Chondrocyte (in vitro differentiated cells): ENCODE measurements around the gene RNF181. TPM values are rescaled to one million over a fixed set of nuclear protein-coding genes. Genes with fewer than 3 reads are reported as not detected.

Source experiments
- DNase-seq: peaks from one replicate; pipeline ENCODE4 v3.0.0; 2021; ENCODE audit warnings: mixed read lengths, low spot score
- H3K27ac Mint-ChIP-seq: one replicate; pipeline ENCODE4 v1.8.0; 2021; ENCODE audit warnings: mild to moderate bottlenecking, moderate library complexity, mixed read lengths; ENCODE audit not compliant: unreplicated experiment
- H3K27me3 Mint-ChIP-seq: 2 replicates; pipeline ENCODE4 v1.8.0; 2021; ENCODE audit warnings: low read depth, mixed read lengths
- H3K36me3 Mint-ChIP-seq: 2 replicates; pipeline ENCODE4 v1.8.0; 2021; ENCODE audit warnings: low read depth, mixed read lengths
- H3K4me1 Mint-ChIP-seq: 2 replicates; pipeline ENCODE4 v1.8.0; 2021; ENCODE audit warnings: low read depth, mild to moderate bottlenecking, mixed read lengths
- H3K4me3 Mint-ChIP-seq: one replicate; pipeline ENCODE4 v1.8.0; 2021; ENCODE audit warnings: mild to moderate bottlenecking, moderate library complexity, mixed read lengths; ENCODE audit not compliant: unreplicated experiment
- H3K9me3 Mint-ChIP-seq: 2 replicates; pipeline ENCODE4 v1.8.0; 2021; ENCODE audit warnings: low read depth, mixed read lengths
- total RNA-seq: library from RNA; stranded (reverse); gene quantifications from 3 replicates; pipeline ENCODE4 v1.2.1, GENCODE V29; 2021
- TF ChIP-seq, protein P1 (sequence below): fragments of 200-600 bp; sonication (generic); IDR thresholded peaks from 2 replicates; pipeline ENCODE4 v1.5.0; 2021; ENCODE audit warnings: antibody characterized with exemption, mild to moderate bottlenecking, moderate library complexity

The RNF181 gene
- total RNA-seq, 1 donor from 2014 or later = 89.4 TPM

DNA sequence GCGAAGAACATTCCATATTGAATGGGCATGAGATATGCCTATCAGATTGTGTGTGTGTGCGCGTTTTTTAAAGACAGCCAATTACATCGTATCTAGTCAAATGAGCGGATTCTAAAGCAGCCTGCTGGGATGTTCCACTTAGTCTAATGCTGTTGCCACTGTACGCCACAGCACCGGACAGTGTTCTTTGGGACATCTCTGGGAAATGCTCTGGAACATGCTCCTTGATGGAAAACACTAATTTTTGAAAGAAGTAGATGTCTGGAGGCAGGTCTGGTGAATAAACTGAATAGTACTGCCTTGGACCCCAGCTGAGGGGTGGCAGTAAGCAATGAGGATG is 10.5 kb downstream of the RNF181 start:
- no peaks in the 10 kb centered on the region for H3K9me3 Mint-ChIP-seq
- peaks cover 5% of the 10 kb centered on the region for H3K36me3 Mint-ChIP-seq
- H3K4me3 Mint-ChIP-seq = peak overlapping the region; percentile 11
- H3K27ac Mint-ChIP-seq = peak overlapping the region; percentile 89
- no peaks in the 10 kb centered on the region for H3K27me3 Mint-ChIP-seq
- no peak for DNase-seq
- H3K4me1 Mint-ChIP-seq = peaks cover 75% of the 10 kb centered on the region
- TF ChIP-seq, protein P1, sequence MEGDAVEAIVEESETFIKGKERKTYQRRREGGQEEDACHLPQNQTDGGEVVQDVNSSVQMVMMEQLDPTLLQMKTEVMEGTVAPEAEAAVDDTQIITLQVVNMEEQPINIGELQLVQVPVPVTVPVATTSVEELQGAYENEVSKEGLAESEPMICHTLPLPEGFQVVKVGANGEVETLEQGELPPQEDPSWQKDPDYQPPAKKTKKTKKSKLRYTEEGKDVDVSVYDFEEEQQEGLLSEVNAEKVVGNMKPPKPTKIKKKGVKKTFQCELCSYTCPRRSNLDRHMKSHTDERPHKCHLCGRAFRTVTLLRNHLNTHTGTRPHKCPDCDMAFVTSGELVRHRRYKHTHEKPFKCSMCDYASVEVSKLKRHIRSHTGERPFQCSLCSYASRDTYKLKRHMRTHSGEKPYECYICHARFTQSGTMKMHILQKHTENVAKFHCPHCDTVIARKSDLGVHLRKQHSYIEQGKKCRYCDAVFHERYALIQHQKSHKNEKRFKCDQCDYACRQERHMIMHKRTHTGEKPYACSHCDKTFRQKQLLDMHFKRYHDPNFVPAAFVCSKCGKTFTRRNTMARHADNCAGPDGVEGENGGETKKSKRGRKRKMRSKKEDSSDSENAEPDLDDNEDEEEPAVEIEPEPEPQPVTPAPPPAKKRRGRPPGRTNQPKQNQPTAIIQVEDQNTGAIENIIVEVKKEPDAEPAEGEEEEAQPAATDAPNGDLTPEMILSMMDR = no peak

DNA sequence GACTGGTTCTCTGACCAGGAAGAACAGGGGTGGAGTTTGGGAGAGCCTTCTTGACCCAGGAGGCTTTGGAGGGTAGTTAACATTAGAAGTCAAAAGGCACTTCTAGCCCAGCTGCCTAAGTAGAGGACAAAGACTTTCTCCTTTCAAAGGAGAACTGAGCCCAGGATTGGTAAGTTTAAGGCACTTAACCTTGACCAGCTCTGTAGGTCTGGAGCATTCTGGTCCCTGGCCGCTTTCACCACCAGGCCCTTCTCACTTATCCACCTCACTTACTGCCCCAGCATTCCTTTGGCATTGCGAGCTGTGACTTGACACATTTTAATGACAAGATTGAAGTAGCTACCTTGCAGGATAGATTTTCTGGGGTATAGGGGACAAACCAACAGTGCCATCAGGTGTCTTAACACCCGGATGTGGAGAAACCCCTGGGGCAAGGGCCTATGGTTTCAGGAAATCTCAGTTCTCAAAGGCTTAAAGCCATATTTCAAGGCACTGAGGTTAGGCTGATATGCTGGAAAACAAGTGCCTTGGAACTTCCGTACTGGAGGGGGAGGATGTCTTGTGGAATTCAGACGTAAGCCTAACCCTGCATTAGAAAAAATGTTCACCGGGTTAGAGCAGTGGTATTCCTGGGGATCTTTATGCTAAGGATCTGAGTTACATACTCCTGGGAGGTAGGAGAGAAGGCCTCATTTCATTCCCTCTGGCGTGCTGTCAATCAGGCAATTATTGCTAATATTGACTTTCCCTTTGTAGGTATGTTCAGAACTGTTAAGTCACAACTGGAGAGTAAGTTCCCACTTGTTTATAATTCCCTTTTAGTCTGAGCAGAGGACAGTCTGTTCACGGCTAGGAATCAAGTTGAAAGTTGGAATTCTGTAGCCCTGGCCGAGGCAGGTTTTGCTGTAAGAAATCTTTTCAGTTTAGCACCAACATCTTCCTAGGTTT is 12.0 kb downstream of the RNF181 start:
- TF ChIP-seq, protein P1 = no peak
- Mint-ChIP-seq H3K27ac (peak overlapping the region; percentile 74), H3K36me3 (peaks cover 5% of the 10 kb centered on the region), H3K9me3 (no peaks in the 10 kb centered on the region), H3K27me3 (no peaks in the 10 kb centered on the region), H3K4me3 (no peak overlapping the region), H3K4me1 (peaks cover 70% of the 10 kb centered on the region)
- no peak for DNase-seq

DNA sequence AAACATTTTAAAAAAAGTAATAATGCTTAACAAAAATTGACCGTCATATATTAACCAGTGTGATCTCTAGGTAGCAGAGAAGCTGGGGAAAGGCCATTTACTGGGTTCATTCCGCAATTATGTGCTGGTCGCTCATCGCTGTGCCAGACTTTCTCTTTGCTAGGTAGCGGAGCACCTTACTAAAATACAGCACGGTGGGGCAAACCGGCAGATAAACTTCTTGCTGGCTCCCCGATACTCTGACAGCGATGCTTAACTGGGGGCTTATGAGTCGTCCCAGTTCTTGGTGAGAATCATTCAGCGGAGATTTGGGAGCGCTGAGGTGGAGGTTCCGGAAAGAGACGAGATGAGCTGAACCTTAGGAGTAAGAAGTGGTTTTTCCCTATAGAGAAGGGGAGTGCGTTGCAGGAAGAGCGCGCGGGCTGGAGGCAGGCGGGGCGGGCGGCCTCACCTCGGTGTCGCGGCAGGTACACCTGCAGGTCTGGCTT is 15.7 kb downstream of the RNF181 start:
- TF ChIP-seq, protein P1 = no peak
- H3K27me3 Mint-ChIP-seq = no peaks in the 10 kb centered on the region
- DNase-seq = no peak
- H3K27ac Mint-ChIP-seq = peak overlapping the region; percentile 76
- H3K4me3 Mint-ChIP-seq = peak overlapping the region; percentile 82
- no peaks in the 10 kb centered on the region for H3K9me3 Mint-ChIP-seq
- peaks cover 5% of the 10 kb centered on the region for H3K36me3 Mint-ChIP-seq
- peaks cover 42% of the 10 kb centered on the region for H3K4me1 Mint-ChIP-seq

DNA sequence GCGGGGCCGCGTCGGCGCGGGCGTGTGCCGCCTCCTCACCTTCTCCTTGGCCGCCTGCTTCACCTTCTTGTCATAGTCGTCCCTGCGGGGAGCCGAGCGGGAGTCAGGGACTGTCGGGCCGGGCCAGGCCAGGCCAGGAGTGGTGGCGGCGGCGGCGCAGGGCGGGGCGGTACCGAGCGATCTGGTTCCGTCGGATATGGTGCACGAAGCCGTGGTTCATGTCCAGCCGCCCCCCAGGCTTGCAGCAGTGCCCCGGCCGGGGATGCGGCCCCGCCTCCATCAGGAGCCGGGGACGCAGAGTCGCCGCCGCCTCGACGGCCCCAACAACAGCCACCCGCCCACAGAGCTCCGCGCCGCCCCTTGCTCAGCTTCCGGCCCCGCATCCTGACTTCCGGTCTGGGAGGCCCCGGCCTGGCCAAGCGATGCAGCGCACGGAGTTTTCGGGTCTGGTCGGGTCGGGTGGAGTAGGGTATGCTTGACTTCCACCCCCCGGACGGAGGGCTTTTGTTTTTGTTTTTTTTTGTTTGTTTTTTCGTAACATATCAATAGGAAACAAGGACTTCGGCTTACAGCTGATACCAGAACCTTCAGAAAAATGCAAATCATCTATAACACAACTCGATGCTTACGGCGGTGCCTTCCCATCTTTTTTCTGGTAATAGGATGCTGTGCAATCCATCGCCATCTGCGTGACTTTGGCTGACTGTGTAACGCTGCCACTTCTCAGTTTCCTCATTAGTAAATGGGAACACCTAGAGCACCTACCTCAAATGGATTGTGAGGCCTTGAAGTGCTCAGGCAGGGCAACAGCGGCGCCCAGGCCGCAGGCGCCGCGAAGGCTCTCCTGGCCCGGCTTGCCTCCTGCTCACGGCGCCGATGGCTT is 16.4 kb downstream of the RNF181 start, which contains the start of gene C2orf68:
TSS of gene C2orf68 (minus strand) at position 362 of the 883 bp plus-strand sequence. CDS start at position 280, 82 bp downstream.
- peak within 1 kb of the TSS; percentile 82 for H3K4me3 Mint-ChIP-seq
- TF ChIP-seq, protein P1 = no peak
- DNase-seq = peak; percentile 97
- peak within 1 kb of the TSS; percentile 92 for H3K27ac Mint-ChIP-seq
- H3K36me3 Mint-ChIP-seq = peaks cover 5% of the 10 kb centered on the region
- peaks cover 35% of the 10 kb centered on the region for H3K4me1 Mint-ChIP-seq
- no peaks in the 10 kb centered on the region for H3K9me3 Mint-ChIP-seq
- H3K27me3 Mint-ChIP-seq = no peaks in the 10 kb centered on the region
